ENCODE data around the gene COX4I2. TPM values are rescaled to one million over a fixed set of nuclear protein-coding genes. Genes with fewer than 3 reads are reported as not detected.
"Not testable (repeated sequence)": the region's sequence is repeated elsewhere in the genome, so short reads cannot be mapped to it uniquely, and the experiment has no call there.

Gene COX4I2
- 0.21 TPM in 1 of 2 replicates, not detected in the other for total RNA-seq (2014; rRNA removed; shearing (Covaris generic))

GRCh38 chr20:31637660-31638059, at the start of gene COX4I2:
Gene COX4I2 (plus strand): TSS chr20:31637912. CDS start chr20:31639018, 1,106 bp downstream.
- Histone ChIP-seq H3K27me3 (ENCODE audit: control insufficient read depth, insufficient read depth, low read length) (no peaks in the 10 kb centered on the region; the same call in 1 of the 2 replicates), H3K4me3 (ENCODE audit: insufficient read depth, low read depth, low read length) (no peak within 1 kb of the TSS; the same call in 1 of the 2 replicates), H3K36me3 (replicated peaks; ENCODE audit: control insufficient read depth, insufficient read depth, low read length) (no peaks in the 10 kb centered on the region)
- peak; percentile 79 for DNase-seq

GRCh38 chr20:31590717-31591225, 46.9 kb upstream of the COX4I2 start:
- no peaks in the 10 kb centered on the region; the same call in 1 of the 2 replicates for H3K27me3 ChIP-seq (ENCODE audit: control insufficient read depth, insufficient read depth, low read length)
- DNase-seq: peak; percentile 75
- H3K36me3 ChIP-seq (replicated peaks; ENCODE audit: control insufficient read depth, insufficient read depth, low read length): no peaks in the 10 kb centered on the region
- no peak overlapping the region for H3K4me3 ChIP-seq (ENCODE audit: insufficient read depth, low read depth, low read length)

- H3K4me3 ChIP-seq (ENCODE audit: insufficient read depth, low read depth, low read length): no peak overlapping the region
- DNase-seq: peak; percentile 56
- no peaks in the 10 kb centered on the region for H3K36me3 ChIP-seq (replicated peaks; ENCODE audit: control insufficient read depth, insufficient read depth, low read length)
- H3K27me3 ChIP-seq (ENCODE audit: control insufficient read depth, insufficient read depth, low read length): no peaks in the 10 kb centered on the region
These were observed 44.3 kb upstream of the COX4I2 start for GRCh38 chr20:31593221-31594001.

GRCh38 chr20:31594002-31594557, 43.6 kb upstream of the COX4I2 start:
- H3K4me3 ChIP-seq (ENCODE audit: insufficient read depth, low read depth, low read length): no peak overlapping the region
- no peak for DNase-seq
- H3K27me3 ChIP-seq (ENCODE audit: control insufficient read depth, insufficient read depth, low read length): no peaks in the 10 kb centered on the region

DNA sequence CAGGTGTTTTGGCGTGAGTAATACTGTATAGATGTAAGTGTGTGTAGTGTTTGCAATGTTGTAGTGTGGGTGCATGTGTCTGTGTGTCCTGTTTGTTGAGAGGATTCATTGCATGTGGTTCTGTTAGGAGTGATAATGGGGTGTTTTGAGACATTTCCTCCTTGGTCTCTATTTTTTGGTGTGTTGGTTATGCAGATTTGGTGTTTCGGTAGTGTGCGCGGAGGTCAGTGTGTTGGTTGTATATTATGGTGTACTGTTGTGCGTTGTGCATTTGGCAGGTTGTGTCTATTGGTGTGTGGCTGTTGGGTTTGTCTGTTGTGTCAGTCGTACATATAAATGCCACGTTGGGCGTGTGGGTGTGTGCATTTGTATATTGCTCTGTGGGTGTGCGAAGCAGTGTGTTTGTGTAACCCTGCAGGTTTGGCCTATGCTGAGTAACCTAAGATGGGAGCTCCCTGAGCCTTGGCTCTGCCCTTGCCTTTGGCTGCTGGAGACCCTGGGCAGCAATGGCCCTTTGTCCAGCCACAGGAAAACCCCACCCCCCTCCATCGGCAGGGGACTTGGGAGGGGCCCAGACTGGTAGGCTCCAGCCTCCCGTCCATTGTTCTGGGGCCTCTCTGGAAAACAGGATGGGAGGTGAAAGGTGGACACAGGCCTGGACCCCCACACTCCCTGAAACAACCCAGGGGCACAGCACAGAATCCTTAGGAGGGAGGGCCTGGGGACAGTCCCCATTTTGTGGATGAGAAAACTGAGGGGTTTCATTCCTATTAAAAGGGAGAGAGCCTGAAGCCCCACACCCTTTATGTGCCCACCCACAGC, 42.9 kb upstream of the COX4I2 start:
- DNase-seq: peak; percentile 89
- Histone ChIP-seq H3K36me3 (replicated peaks; ENCODE audit: control insufficient read depth, insufficient read depth, low read length) (no peaks in the 10 kb centered on the region), H3K4me3 (ENCODE audit: insufficient read depth, low read depth, low read length) (no peak overlapping the region), H3K27me3 (ENCODE audit: control insufficient read depth, insufficient read depth, low read length) (no peaks in the 10 kb centered on the region)

More at GRCh38 chr20:31594002-31594557, 43.6 kb upstream of the COX4I2 start:
- no peaks in the 10 kb centered on the region for H3K36me3 ChIP-seq (replicated peaks; ENCODE audit: control insufficient read depth, insufficient read depth, low read length)

GRCh38 chr20:31595380-31595653, 42.4 kb upstream of the COX4I2 start:
- DNase-seq: no peak
- Histone ChIP-seq H3K27me3 (ENCODE audit: control insufficient read depth, insufficient read depth, low read length) (no peaks in the 10 kb centered on the region), H3K4me3 (ENCODE audit: insufficient read depth, low read depth, low read length) (no peak overlapping the region), H3K36me3 (replicated peaks; ENCODE audit: control insufficient read depth, insufficient read depth, low read length) (no peaks in the 10 kb centered on the region)

- Histone ChIP-seq H3K27me3 (ENCODE audit: control insufficient read depth, insufficient read depth, low read length) (no peaks in the 10 kb centered on the region), H3K36me3 (replicated peaks; ENCODE audit: control insufficient read depth, insufficient read depth, low read length) (no peaks in the 10 kb centered on the region), H3K4me3 (ENCODE audit: insufficient read depth, low read depth, low read length) (no peak overlapping the region)
- DNase-seq: peak; percentile 89
These were observed 41.9 kb upstream of the COX4I2 start for GRCh38 chr20:31595654-31596411.

- not testable (repeated sequence) for H3K4me3 ChIP-seq (ENCODE audit: insufficient read depth, low read depth, low read length)
These were observed 41.3 kb upstream of the COX4I2 start for GRCh38 chr20:31596412-31596715.

DNA sequence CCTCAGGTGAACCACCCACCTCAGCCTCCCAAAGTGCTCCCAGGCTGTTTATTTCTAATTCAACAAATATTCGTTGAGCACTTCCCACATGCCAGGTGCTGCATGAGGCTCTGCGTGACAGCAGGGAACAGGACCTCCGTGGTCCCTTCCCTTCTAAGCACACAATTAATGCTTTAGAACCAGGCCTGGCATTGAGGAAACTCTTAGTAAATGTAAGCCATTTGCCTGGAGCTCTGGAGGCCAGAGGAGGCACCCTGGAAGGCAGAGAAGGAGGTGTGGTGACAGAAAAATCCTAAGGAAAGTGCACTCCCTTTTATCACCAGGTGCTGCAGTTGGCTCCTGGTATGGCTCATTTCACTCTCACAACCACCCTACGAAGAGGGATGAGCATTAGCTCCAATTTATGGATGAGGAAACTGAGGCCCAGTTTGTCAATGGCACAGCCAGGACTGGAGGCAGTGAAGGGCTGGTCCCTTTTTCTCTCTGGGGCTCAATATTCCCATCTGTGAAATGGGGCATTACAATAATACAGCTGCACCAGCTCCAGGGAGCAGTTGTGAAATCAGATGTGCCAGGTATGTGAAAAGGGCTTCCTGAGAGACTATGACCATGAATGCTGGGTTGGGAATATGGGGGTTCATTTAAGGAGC, 40.8 kb upstream of the COX4I2 start:
- Histone ChIP-seq H3K4me3 (ENCODE audit: insufficient read depth, low read depth, low read length) (no peak overlapping the region), H3K36me3 (replicated peaks; ENCODE audit: control insufficient read depth, insufficient read depth, low read length) (no peaks in the 10 kb centered on the region), H3K27me3 (ENCODE audit: control insufficient read depth, insufficient read depth, low read length) (no peaks in the 10 kb centered on the region)
- peak; percentile 62 for DNase-seq

More at GRCh38 chr20:31596412-31596715, 41.3 kb upstream of the COX4I2 start:
- not testable (repeated sequence) for DNase-seq; H3K27me3 ChIP-seq (ENCODE audit: control insufficient read depth, insufficient read depth, low read length); H3K36me3 ChIP-seq (replicated peaks; ENCODE audit: control insufficient read depth, insufficient read depth, low read length)

- DNase-seq: no peak
- H3K36me3 ChIP-seq (replicated peaks; ENCODE audit: control insufficient read depth, insufficient read depth, low read length): no peaks in the 10 kb centered on the region
- H3K4me3 ChIP-seq (ENCODE audit: insufficient read depth, low read depth, low read length): no peak overlapping the region
- no peaks in the 10 kb centered on the region for H3K27me3 ChIP-seq (ENCODE audit: control insufficient read depth, insufficient read depth, low read length)
These were observed 40.2 kb upstream of the COX4I2 start for GRCh38 chr20:31597481-31597855.

- Histone ChIP-seq H3K36me3 (replicated peaks; ENCODE audit: control insufficient read depth, insufficient read depth, low read length) (peaks cover 2% of the 10 kb centered on the region), H3K4me3 (ENCODE audit: insufficient read depth, low read depth, low read length) (no peak overlapping the region), H3K27me3 (ENCODE audit: control insufficient read depth, insufficient read depth, low read length) (no peaks in the 10 kb centered on the region)
- no peak for DNase-seq
These were observed 35.3 kb upstream of the COX4I2 start for GRCh38 chr20:31602431-31602778.

- H3K36me3 ChIP-seq (replicated peaks; ENCODE audit: control insufficient read depth, insufficient read depth, low read length): peaks cover 2% of the 10 kb centered on the region
- DNase-seq: peak; percentile 46
- H3K27me3 ChIP-seq (ENCODE audit: control insufficient read depth, insufficient read depth, low read length): no peaks in the 10 kb centered on the region
- H3K4me3 ChIP-seq (ENCODE audit: insufficient read depth, low read depth, low read length): no peak overlapping the region
These were observed 34.8 kb upstream of the COX4I2 start for GRCh38 chr20:31602779-31603441.

GRCh38 chr20:31603822-31604566, 33.7 kb upstream of the COX4I2 start:
- DNase-seq: peak; percentile 99
- Histone ChIP-seq H3K27me3 (ENCODE audit: control insufficient read depth, insufficient read depth, low read length) (no peaks in the 10 kb centered on the region), H3K36me3 (replicated peaks; ENCODE audit: control insufficient read depth, insufficient read depth, low read length) (peaks cover 2% of the 10 kb centered on the region), H3K4me3 (ENCODE audit: insufficient read depth, low read depth, low read length) (peak overlapping the region; percentile 99)

All from H7 (cell line).